H1 (cell line): ENCODE measurements around the gene MEX3D.

Experiments
- CTCF ChIP-seq, 3 experiments: IDR thresholded peaks; 1 replicate in 2 of 3; 2 replicates in 1 of 3; pipeline versions ENCODE4 v1.5.1 to v1.6.1; 2011; ENCODE audit warnings: low read length in 3 of 3, mild to moderate bottlenecking in 3 of 3, inconsistent platforms in 2 of 3, low read depth in 1 of 3, moderate library complexity in 1 of 3; ENCODE audit not compliant: insufficient read depth in 1 of 3; ENCODE audit errors: control extremely low read depth in 1 of 3
- EP300 ChIP-seq, 2 experiments: IDR thresholded peaks; 1 replicate in 1 of 2; 2 replicates in 1 of 2; pipeline ENCODE4 v1.6.1; 2011 to 2012; ENCODE audit warnings: low read depth in 2 of 2, low read length in 2 of 2, mild to moderate bottlenecking in 2 of 2, borderline replicate concordance in 1 of 2, inconsistent platforms in 1 of 2, moderate library complexity in 1 of 2
- EZH2 ChIP-seq: fragments of 200-600 bp; sonication (generic); IDR thresholded peaks from 2 replicates; pipeline ENCODE4 v1.7.1; 2012; ENCODE audit warnings: low read depth, mild to moderate bottlenecking, moderate library complexity, low read length, inconsistent platforms; ENCODE audit not compliant: severe bottlenecking
- KDM5A ChIP-seq: fragments of 200-600 bp; IDR thresholded peaks from 2 replicates; pipeline ENCODE4 v1.7.1; 2012; ENCODE audit warnings: mild to moderate bottlenecking, low read length, inconsistent platforms, mixed read lengths
- POLR2AphosphoS5 ChIP-seq: IDR thresholded peaks from 2 replicates; pipeline ENCODE4 v1.6.1; 2011; ENCODE audit warnings: low read depth, low read length
- POU5F1 ChIP-seq: IDR thresholded peaks from 2 replicates; pipeline ENCODE4 v1.6.1; 2011; ENCODE audit warnings: low read depth, mild to moderate bottlenecking, low read length, moderate library complexity
- SUZ12 ChIP-seq: fragments of 200-600 bp; sonication (generic); IDR thresholded peaks from 2 replicates; pipeline ENCODE4 v1.6.1; 2012; ENCODE audit warnings: mild to moderate bottlenecking, inconsistent platforms, low read length, moderate library complexity, mixed read lengths

- TF ChIP-seq SUZ12 (no peak), KDM5A (no peak), EZH2 (no peak), CTCF (IDR thresholded peaks at IDR 0.05; ENCODE audit: control extremely low read depth in 1 of 3, insufficient read depth in 1 of 3, low read depth in 1 of 3, low read length in 3 of 3) (no peak), POLR2AphosphoS5 (no peak), POU5F1 (no peak), EP300 (IDR thresholded peaks at IDR 0.05; ENCODE audit: borderline replicate concordance in 1 of 2, low read depth in 2 of 2, low read length in 2 of 2) (no peak)
Observed at GRCh38 chr19:1524972-1525325, 43.2 kb downstream of the MEX3D start.
